HL-60 (cell line): ENCODE measurements around the gene TOMM40.

Source experiments
- GABPA ChIP-seq: IDR thresholded peaks from 2 replicates; pipeline ENCODE4 v1.6.1; 2012; ENCODE audit warnings: low read depth
- POLR2AphosphoS5 ChIP-seq: IDR thresholded peaks from 2 replicates; pipeline ENCODE4 v1.6.1; 2012; ENCODE audit warnings: low read depth
- REST ChIP-seq: IDR thresholded peaks from 2 replicates; pipeline ENCODE4 v1.6.1; 2012; ENCODE audit warnings: low read depth; ENCODE audit not compliant: insufficient replicate concordance
- SPI1 ChIP-seq: IDR thresholded peaks from 2 replicates; pipeline ENCODE4 v1.6.1; 2012; ENCODE audit warnings: low read depth, mild to moderate bottlenecking, borderline replicate concordance
- TF ChIP-seq, protein P1 (sequence below): IDR thresholded peaks from one replicate; pipeline ENCODE4 v1.5.1; 2011; ENCODE audit warnings: low read length, control low read depth, inconsistent platforms; ENCODE audit not compliant: insufficient read depth

- TF ChIP-seq, protein P1, sequence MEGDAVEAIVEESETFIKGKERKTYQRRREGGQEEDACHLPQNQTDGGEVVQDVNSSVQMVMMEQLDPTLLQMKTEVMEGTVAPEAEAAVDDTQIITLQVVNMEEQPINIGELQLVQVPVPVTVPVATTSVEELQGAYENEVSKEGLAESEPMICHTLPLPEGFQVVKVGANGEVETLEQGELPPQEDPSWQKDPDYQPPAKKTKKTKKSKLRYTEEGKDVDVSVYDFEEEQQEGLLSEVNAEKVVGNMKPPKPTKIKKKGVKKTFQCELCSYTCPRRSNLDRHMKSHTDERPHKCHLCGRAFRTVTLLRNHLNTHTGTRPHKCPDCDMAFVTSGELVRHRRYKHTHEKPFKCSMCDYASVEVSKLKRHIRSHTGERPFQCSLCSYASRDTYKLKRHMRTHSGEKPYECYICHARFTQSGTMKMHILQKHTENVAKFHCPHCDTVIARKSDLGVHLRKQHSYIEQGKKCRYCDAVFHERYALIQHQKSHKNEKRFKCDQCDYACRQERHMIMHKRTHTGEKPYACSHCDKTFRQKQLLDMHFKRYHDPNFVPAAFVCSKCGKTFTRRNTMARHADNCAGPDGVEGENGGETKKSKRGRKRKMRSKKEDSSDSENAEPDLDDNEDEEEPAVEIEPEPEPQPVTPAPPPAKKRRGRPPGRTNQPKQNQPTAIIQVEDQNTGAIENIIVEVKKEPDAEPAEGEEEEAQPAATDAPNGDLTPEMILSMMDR, result no peak
- TF ChIP-seq POLR2AphosphoS5, result no peak
- no peak for TF ChIP-seq REST
- TF ChIP-seq GABPA, result no peak
- no peak for TF ChIP-seq SPI1
Observed at GRCh38 chr19:44907613-44908012, 16.6 kb downstream of the TOMM40 start.
